ENCODE data around the gene PSG2. TPM values are rescaled to one million over a fixed set of nuclear protein-coding genes. Genes with fewer than 3 reads are reported as not detected.
"Not testable (repeated sequence)": the region's sequence is repeated elsewhere in the genome, so short reads cannot be mapped to it uniquely, and the experiment has no call there.

PSG2 gene
- polyA plus RNA-seq, 1 of the 3 experiments (the other 2 are of a cell fraction) = 0.16 TPM

DNA sequence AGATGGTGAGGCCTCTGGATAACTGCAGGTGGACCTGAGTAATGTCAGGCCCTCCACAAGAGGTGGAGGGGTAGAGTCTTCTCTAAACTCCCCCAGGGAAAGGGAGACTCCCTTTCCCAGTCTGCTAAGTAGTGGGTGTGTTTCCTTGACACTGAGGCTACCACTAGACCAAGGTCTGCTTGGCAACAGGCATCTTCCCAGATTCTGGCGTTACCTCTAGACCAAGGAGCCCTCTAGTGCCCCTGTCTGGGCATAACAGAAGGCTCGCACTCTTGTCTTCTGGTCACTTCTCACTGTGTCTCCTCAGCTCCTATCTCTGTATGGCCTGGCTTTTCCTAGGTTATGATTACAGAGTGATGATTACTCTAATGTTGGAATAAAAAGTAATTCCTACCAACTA is 50.9 kb downstream of the PSG2 start:
- H3K36me3 ChIP-seq (replicated peaks in 1 of 2; ENCODE audit: control insufficient read depth in 1 of 2, insufficient read depth in 2 of 2, low read length in 1 of 2); H3K9me2 ChIP-seq; H4K20me1 ChIP-seq (ENCODE audit: insufficient read depth); H3K79me2 ChIP-seq (ENCODE audit: insufficient read depth); H3K9me3 ChIP-seq; H3K4me2 ChIP-seq; CTCF ChIA-PET; H3K9ac ChIP-seq; H3K27me3 ChIP-seq (ENCODE audit: insufficient read depth); H3K4me3 ChIP-seq (ENCODE audit: low read depth in 2 of 2, low read length in 1 of 2); POLR2A ChIA-PET; DNase-seq; H3F3A ChIP-seq (replicated peaks; ENCODE audit: insufficient read depth); H2AFZ ChIP-seq (ENCODE audit: low read depth); H3K27ac ChIP-seq (ENCODE audit: low read depth in 2 of 2, low read length in 1 of 2); H3K4me1 ChIP-seq (ENCODE audit: control insufficient read depth in 1 of 2, insufficient read depth in 2 of 2, low read depth in 1 of 2, low read length in 1 of 2): not testable (repeated sequence)
- WGBS (ENCODE audit: low lambda C conversion rate) = 49% methylated on average over 2 of the region's 2 CpGs
- TF ChIP-seq RAD21 (IDR thresholded peaks at IDR 0.05; ENCODE audit: low read length) (peak; percentile 28; the same call in 1 of the 2 replicates), SMC3 (IDR thresholded peaks at IDR 0.05; ENCODE audit: low read depth, low read length) (peak; percentile 44)
- TF ChIP-seq, protein P1, sequence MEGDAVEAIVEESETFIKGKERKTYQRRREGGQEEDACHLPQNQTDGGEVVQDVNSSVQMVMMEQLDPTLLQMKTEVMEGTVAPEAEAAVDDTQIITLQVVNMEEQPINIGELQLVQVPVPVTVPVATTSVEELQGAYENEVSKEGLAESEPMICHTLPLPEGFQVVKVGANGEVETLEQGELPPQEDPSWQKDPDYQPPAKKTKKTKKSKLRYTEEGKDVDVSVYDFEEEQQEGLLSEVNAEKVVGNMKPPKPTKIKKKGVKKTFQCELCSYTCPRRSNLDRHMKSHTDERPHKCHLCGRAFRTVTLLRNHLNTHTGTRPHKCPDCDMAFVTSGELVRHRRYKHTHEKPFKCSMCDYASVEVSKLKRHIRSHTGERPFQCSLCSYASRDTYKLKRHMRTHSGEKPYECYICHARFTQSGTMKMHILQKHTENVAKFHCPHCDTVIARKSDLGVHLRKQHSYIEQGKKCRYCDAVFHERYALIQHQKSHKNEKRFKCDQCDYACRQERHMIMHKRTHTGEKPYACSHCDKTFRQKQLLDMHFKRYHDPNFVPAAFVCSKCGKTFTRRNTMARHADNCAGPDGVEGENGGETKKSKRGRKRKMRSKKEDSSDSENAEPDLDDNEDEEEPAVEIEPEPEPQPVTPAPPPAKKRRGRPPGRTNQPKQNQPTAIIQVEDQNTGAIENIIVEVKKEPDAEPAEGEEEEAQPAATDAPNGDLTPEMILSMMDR (IDR thresholded peaks at IDR 0.05) = peak; percentile 49

DNA sequence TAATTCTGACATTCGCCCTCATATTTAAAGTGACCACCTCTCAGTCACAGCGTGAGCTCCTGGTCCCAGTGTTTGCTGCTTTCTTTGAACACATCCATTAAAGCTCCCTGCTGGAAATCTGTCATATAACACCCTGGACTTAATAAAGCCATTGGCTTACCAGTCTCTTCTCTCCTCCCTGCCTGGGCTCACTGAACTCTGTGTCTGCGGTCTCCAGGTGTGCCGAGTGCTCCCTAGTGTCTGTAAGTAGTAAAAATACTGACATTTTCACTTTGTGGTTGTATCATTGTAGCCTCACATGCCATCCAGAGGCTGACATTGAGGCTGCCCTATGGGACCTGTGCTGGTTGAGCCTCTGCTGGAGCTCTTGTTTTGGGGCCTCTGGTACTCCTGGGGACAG is 53.6 kb downstream of the PSG2 start:
- Histone ChIP-seq H2AFZ (ENCODE audit: low read depth) (no peak overlapping the region), H3K36me3 (replicated peaks in 1 of 2; ENCODE audit: control insufficient read depth in 1 of 2, insufficient read depth in 2 of 2, low read length in 1 of 2) (no peaks in the 10 kb centered on the region), H3K9me2 (no peaks in the 10 kb centered on the region), H3K9me3 (no peaks in the 10 kb centered on the region), H3K4me2 (no peak overlapping the region), H3K79me2 (ENCODE audit: insufficient read depth) (no peaks in the 10 kb centered on the region), H3K27me3 (ENCODE audit: insufficient read depth) (no peaks in the 10 kb centered on the region), H3K27ac (ENCODE audit: low read depth in 2 of 2, low read length in 1 of 2) (no peak overlapping the region), H3F3A (replicated peaks; ENCODE audit: insufficient read depth) (peaks cover 5% of the 10 kb centered on the region), H3K4me1 (ENCODE audit: control insufficient read depth in 1 of 2, insufficient read depth in 2 of 2, low read depth in 1 of 2, low read length in 1 of 2) (peaks cover 0 to 5% of the 10 kb centered on the region in 2 experiments; a peak in 1 of 4 replicates), H3K9ac (no peak overlapping the region), H3K4me3 (ENCODE audit: low read depth in 2 of 2, low read length in 1 of 2) (no peak overlapping the region), H4K20me1 (ENCODE audit: insufficient read depth) (no peaks in the 10 kb centered on the region)
- TF ChIP-seq CHD2 (IDR thresholded peaks at IDR 0.05; ENCODE audit: low read length, partially characterized antibody) = no peak
- TF ChIP-seq, protein P2, sequence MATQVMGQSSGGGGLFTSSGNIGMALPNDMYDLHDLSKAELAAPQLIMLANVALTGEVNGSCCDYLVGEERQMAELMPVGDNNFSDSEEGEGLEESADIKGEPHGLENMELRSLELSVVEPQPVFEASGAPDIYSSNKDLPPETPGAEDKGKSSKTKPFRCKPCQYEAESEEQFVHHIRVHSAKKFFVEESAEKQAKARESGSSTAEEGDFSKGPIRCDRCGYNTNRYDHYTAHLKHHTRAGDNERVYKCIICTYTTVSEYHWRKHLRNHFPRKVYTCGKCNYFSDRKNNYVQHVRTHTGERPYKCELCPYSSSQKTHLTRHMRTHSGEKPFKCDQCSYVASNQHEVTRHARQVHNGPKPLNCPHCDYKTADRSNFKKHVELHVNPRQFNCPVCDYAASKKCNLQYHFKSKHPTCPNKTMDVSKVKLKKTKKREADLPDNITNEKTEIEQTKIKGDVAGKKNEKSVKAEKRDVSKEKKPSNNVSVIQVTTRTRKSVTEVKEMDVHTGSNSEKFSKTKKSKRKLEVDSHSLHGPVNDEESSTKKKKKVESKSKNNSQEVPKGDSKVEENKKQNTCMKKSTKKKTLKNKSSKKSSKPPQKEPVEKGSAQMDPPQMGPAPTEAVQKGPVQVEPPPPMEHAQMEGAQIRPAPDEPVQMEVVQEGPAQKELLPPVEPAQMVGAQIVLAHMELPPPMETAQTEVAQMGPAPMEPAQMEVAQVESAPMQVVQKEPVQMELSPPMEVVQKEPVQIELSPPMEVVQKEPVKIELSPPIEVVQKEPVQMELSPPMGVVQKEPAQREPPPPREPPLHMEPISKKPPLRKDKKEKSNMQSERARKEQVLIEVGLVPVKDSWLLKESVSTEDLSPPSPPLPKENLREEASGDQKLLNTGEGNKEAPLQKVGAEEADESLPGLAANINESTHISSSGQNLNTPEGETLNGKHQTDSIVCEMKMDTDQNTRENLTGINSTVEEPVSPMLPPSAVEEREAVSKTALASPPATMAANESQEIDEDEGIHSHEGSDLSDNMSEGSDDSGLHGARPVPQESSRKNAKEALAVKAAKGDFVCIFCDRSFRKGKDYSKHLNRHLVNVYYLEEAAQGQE (IDR thresholded peaks at IDR 0.05; ENCODE audit: low read depth, low read length) = no peak
- no peak for TF ChIP-seq SIN3A (IDR thresholded peaks at IDR 0.05; ENCODE audit: borderline replicate concordance, low read depth, low read length)
- no peak for TF ChIP-seq NRF1 (IDR thresholded peaks at IDR 0.05; ENCODE audit: low read depth, low read length)
- TF ChIP-seq FOXJ3 (CRISPR knock-in tag; IDR thresholded peaks at IDR 0.05) = no peak
- TF ChIP-seq RAD21 (IDR thresholded peaks at IDR 0.05; ENCODE audit: low read length) = no peak
- no peak for TF ChIP-seq GABPA (IDR thresholded peaks at IDR 0.05; ENCODE audit: low read depth)
- no peak for TF ChIP-seq GATA2 (CRISPR knock-in tag; IDR thresholded peaks at IDR 0.05)
- WGBS (ENCODE audit: low lambda C conversion rate) = 59% methylated on average over 4 of the region's 4 CpGs
- CTCF ChIA-PET = no interaction called here
- POLR2A ChIA-PET = no interaction called here
- DNase-seq = no peak

All from SK-N-SH (cell line).